GM12878 (cell line): ENCODE results near the gene CTNNA1.

ENCODE experiments used
- CBFB ChIP-seq: IDR thresholded peaks from 2 replicates; pipeline ENCODE4 v1.6.1; 2016; ENCODE audit warnings: antibody characterized with exemption, low read depth
- CTCF ChIP-seq, 3 experiments: IDR thresholded peaks in 2 of 3; conservative IDR thresholded peaks in 1 of 3; 2 replicates each; pipeline ENCODE4 v1.5.1; 2011; ENCODE audit warnings: low read depth in 3 of 3, low read length in 3 of 3, mild to moderate bottlenecking in 3 of 3, control low read depth in 2 of 3, moderate library complexity in 2 of 3, inconsistent platforms in 1 of 3, mixed read lengths in 1 of 3; ENCODE audit not compliant: control insufficient read depth in 2 of 3, insufficient read depth in 1 of 3; ENCODE audit errors: extremely low read depth in 1 of 3
- EP300 ChIP-seq, 2 experiments: fragments of 150-350 bp in 1 of 2; IDR thresholded peaks; 2 replicates each; pipeline ENCODE4 v1.6.1; 2011 to 2012; ENCODE audit warnings: low read depth in 2 of 2, low read length in 2 of 2, borderline replicate concordance in 1 of 2, improper control_type of control experiment in 1 of 2, inconsistent platforms in 1 of 2; ENCODE audit not compliant: control insufficient read depth in 1 of 2
- HDAC6 ChIP-seq: fragments of 200-600 bp; sonication (generic); IDR thresholded peaks from one replicate; pipeline ENCODE4 v1.8.0; 2017; ENCODE audit warnings: antibody characterized with exemption; ENCODE audit not compliant: unreplicated experiment
- MTA2 ChIP-seq: fragments of 450-650 bp; IDR thresholded peaks from 2 replicates; pipeline ENCODE4 v1.6.1; 2016; ENCODE audit warnings: low read depth, mild to moderate bottlenecking, moderate library complexity
- PML ChIP-seq: IDR thresholded peaks from 2 replicates; pipeline ENCODE4 v1.6.1; 2012; ENCODE audit warnings: low read length, inconsistent platforms
- POLR2A ChIP-seq: IDR thresholded peaks from 2 replicates; pipeline ENCODE4 v1.6.1; 2011; ENCODE audit warnings: low read depth, mild to moderate bottlenecking, low read length
- POLR2AphosphoS5 ChIP-seq: IDR thresholded peaks from 2 replicates; pipeline ENCODE4 v1.6.1; 2011; ENCODE audit warnings: mild to moderate bottlenecking, low read length, inconsistent platforms
- ZNF24 ChIP-seq: fragments of 450-650 bp; IDR thresholded peaks from 2 replicates; pipeline ENCODE4 v1.6.1; 2017; ENCODE audit warnings: antibody characterized with exemption, mild to moderate bottlenecking
- TF ChIP-seq, protein P1 (sequence below): IDR thresholded peaks from 2 replicates; pipeline ENCODE4 v1.6.1; 2012; ENCODE audit warnings: low read depth, low read length, improper control_type of control experiment
- TF ChIP-seq, protein P2 (sequence below): IDR thresholded peaks from 2 replicates; pipeline ENCODE4 v1.6.1; 2011; ENCODE audit warnings: mild to moderate bottlenecking, low read depth, low read length, moderate library complexity; ENCODE audit not compliant: insufficient replicate concordance

DNA sequence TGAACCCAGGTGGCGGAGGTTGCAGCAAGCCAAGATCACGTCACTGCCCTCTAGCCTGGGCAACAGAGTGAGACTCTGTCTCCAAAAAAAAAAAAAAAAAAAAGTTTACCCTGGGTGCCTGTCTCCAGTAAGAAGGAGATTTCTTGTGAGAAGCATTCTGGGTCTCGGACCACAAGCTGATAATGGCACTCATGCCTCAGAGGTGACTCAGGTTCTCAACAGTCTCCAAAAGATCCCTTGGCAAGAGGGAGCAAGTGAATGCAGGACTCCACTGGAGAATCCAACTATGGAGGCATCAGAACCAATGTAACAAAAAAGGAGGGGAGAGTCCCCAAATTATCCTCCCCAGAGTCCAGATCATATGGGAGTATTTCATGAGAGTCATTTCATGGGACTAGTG is 227.9 kb downstream of the CTNNA1 start:
- TF ChIP-seq HDAC6 (no peak), POLR2AphosphoS5 (no peak), ZNF24 (no peak), EP300 (IDR thresholded peaks at IDR 0.05; ENCODE audit: borderline replicate concordance in 1 of 2, control insufficient read depth in 1 of 2, low read depth in 2 of 2, low read length in 2 of 2) (no peak), CTCF (IDR thresholded peaks at IDR 0.05 in 2 of 3, conservative IDR thresholded peaks at IDR 0.05 in 1 of 3; ENCODE audit: control insufficient read depth in 2 of 3, extremely low read depth in 1 of 3, insufficient read depth in 1 of 3, low read depth in 3 of 3, low read length in 3 of 3) (no peak), CBFB (no peak), MTA2 (no peak), POLR2A (no peak), PML (no peak)
- TF ChIP-seq, protein P1, sequence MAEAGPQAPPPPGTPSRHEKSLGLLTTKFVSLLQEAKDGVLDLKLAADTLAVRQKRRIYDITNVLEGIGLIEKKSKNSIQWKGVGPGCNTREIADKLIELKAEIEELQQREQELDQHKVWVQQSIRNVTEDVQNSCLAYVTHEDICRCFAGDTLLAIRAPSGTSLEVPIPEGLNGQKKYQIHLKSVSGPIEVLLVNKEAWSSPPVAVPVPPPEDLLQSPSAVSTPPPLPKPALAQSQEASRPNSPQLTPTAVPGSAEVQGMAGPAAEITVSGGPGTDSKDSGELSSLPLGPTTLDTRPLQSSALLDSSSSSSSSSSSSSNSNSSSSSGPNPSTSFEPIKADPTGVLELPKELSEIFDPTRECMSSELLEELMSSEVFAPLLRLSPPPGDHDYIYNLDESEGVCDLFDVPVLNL: no peak
- TF ChIP-seq, protein P2, sequence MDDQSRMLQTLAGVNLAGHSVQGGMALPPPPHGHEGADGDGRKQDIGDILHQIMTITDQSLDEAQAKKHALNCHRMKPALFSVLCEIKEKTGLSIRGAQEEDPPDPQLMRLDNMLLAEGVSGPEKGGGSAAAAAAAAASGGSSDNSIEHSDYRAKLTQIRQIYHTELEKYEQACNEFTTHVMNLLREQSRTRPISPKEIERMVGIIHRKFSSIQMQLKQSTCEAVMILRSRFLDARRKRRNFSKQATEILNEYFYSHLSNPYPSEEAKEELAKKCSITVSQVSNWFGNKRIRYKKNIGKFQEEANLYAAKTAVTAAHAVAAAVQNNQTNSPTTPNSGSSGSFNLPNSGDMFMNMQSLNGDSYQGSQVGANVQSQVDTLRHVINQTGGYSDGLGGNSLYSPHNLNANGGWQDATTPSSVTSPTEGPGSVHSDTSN: no peak
